Head of caudate nucleus (tissue), 42 donors: ENCODE measurements around the gene COL27A1.
A peak's percentile ranks its signal among the peaks of the same experiment; 100 is the strongest.

Source experiments
- DNase-seq, 42 donors: peaks; one replicate each; pipeline versions ENCODE4 v3.0.0 to v3.0.0-alpha.2; 2020 to 2021; ENCODE audit warnings: mixed read lengths in 7 of 42
- intact Hi-C: fragments of 100-400 bp; cut with DNase I; formaldehyde crosslinking; loops from one replicate; pipeline ENCODE4 v1.15.0; 2022

Gene COL27A1

GRCh38 chr9:114139071-114139470 lies 16.3 kb upstream of the COL27A1 start:
- no peak for DNase-seq
- intact Hi-C loops = no loop called here

GRCh38 chr9:114140401-114140800 lies 14.9 kb upstream of the COL27A1 start:
- no peak for DNase-seq
- intact Hi-C loops = no loop called here

DNA sequence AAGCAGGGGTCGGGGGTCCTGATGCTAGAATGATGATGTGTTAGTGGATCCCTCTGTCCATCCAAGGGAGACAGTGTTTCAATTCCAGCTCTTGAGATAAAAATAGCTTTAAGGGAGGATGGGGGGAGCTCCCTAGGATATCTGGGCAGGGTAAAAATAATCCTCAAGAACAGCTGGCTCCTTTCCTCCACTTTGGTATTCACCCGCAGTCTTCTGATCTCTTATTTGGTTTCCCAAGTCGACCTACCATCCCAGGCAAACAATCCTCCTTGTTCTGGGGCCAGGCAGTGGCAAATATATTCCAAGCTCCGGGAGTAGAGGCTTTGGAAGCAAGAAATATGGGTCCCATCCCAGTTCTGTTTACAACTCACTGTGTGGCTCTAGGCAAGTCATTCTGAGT lies 14.5 kb upstream of the COL27A1 start:
- peak in 1 of 42 donors; percentile 23 for DNase-seq
- intact Hi-C loops = no loop called here

GRCh38 chr9:114141553-114142402 lies 13.6 kb upstream of the COL27A1 start:
- intact Hi-C loops = no loop called here

GRCh38 chr9:114143234-114143633 lies 12.1 kb upstream of the COL27A1 start:
- no peak for DNase-seq
- intact Hi-C loops = no loop called here

More at GRCh38 chr9:114141553-114142402, 13.6 kb upstream of the COL27A1 start:
- no peak for DNase-seq

- no peak for DNase-seq
- intact Hi-C loops = no loop called here
Observed at GRCh38 chr9:114146735-114147134, 8.6 kb upstream of the COL27A1 start.

DNA sequence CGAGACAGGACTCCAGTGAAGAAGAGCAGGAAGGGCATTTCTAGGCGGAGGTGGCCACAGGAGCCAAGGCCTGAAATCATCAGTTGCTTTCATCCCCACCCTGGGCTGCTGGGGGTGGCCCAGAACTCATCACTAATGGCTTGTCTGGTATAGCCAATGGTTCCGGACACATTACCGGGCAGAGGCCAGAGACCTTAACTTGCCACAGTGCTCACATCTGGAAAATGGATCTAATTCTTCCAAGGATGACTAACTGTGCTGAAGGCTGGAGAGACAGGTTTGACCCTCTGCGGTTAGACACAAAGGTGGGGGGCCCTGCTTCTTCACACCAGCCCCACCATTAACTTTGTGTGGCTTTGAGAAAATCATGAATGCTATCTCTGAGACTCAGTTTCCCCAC lies 6.2 kb upstream of the COL27A1 start:
- intact Hi-C loops = no loop called here
- no peak for DNase-seq

- no peak for DNase-seq
- intact Hi-C loops = no loop called here
Observed at GRCh38 chr9:114149765-114150340, 5.5 kb upstream of the COL27A1 start.

- no peak for DNase-seq
- intact Hi-C loops = no loop called here
Observed at GRCh38 chr9:114150608-114151007, 4.7 kb upstream of the COL27A1 start.

DNA sequence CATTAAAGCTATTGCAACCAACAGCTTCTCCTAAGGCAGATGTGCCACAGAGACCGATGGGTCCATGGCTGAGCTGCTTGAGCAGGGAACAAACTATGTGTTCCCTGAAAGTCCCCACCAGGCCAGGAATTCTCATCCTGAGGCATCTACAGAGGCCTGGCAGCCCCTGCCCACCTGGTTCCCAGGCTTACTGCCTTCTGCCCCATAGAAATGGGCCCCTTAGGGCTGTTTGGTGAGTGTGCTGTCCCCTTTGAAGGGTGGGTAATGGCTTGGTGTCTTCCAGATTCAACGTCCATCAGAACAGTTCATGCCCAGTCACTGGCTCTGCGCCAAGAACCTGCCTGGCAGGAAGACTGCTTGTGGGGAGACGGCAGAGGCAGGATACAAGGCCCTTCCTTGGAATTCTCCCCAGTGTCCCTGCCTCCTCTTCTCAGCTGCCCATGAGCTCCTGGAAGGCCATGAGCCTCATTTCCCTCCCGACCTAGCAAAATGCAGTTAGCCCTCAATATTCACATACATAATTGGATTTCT lies 3.8 kb upstream of the COL27A1 start:
- DNase-seq = no peak
- intact Hi-C loops = no loop called here

DNA sequence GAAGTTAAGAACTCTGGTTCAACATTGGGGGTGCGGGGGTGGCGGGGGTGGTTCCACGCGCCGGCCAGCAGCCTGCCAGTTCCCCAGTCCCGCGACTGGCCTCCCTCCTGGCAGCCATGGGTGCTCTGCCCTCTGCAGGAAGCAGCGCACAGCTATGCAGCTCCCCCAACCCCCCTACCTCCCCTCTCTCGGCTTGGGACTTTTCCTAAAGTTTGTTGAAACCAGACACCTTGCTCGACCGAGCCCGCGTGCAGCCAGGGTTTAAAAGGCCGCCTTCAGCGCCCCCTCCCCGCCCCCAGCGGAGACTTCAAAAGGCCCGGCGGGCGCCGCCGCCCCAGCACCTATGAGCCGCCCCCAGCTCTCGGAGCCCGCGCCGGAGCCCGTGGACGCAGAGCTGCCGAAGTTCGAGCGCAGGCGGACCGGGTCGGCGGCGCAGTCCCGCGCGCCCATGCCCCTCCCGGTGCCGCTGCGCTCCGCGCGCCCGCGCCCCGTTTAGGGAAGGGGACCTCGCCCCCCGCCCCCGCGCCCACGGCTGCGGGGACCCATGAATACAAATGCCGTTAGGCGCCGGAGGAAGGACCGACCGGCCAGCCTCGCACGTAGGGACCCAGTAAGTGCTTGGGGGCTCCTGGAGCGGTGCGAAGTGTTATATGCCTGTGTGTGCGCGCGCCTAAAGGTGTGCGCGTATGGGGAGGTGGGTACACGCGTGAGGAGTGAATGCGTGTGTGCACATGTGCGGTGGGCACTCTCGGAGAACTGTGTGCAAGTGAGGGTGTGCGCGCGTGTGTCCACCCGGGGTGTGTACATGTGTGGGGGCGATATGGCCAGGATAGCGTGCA lies 1.4 kb upstream of the COL27A1 start:
- DNase-seq = peak in 2 of 42 donors; percentile 31
- intact Hi-C loops = no loop called here

DNA sequence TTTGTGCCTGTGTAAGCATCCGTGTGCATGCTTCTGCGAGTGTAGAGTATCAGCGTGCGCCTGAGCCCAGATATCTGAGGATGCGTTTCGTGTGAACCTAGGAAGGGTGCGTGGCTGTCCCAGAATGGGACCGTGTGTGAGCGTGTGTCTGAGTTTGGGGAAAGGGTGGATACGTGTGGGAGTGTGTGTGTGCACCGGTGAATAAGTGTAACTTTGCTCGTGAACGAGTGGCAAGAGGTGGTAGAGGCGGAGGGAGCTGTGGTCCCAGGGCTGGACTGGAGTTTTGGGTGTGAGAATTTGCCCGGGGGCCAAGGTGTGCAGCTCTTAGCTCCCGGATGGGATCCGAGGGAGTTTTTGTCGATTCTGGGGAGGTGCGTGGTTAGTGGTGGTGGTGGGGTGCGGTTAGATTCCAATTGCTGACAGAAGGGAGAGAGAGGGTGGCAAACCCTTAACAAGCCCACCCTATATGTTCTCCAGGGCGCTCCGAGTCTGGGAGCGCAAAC lies 686 bp upstream of the COL27A1 start:
- intact Hi-C loops = loop anchor here (5.0 kb wide), 1 partner anchor 138 kb away; no protein-coding TSS in a partner anchor
- DNase-seq = no peak

DNA sequence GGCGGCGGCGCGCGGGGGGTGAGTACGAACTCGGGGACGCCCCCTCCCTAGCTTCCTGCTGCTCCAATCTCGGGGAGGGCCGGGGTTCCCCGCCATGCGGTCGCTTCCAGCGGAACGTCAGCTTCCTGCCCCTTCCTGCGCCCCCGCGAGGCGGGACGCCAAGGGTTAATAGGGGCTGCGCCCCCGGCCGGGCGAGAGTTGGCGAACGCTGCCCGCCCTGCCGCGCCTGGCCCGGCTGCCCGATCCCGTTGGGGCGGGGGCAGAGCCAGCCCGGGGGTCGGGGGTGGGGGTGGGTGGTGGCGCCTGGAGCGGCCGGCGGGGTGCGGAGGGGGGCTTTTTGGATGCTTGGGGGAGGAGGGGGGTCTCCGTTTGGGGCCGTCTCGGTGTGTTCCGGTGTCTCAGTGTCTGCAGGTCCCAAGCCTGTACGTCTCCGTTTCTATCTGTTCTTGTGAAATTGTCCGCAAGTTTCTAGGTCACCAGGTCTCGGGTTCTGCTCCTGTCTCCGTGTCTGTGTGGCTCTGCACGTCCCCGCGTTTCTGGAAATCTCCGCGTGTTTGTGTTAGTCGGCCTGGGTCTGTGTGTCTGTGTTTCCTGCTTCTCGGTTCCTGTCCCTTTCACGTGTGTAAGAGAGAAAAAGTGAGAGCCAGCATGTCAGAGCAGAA lies 789 bp downstream of the COL27A1 start:
- DNase-seq = peak in 4 of 42 donors; percentile 18 to 31 (median 28)
- intact Hi-C loops = loop anchor here (2.0 to 5.0 kb wide), 2 partner anchors 117 to 136 kb away; no protein-coding TSS in a partner anchor

DNA sequence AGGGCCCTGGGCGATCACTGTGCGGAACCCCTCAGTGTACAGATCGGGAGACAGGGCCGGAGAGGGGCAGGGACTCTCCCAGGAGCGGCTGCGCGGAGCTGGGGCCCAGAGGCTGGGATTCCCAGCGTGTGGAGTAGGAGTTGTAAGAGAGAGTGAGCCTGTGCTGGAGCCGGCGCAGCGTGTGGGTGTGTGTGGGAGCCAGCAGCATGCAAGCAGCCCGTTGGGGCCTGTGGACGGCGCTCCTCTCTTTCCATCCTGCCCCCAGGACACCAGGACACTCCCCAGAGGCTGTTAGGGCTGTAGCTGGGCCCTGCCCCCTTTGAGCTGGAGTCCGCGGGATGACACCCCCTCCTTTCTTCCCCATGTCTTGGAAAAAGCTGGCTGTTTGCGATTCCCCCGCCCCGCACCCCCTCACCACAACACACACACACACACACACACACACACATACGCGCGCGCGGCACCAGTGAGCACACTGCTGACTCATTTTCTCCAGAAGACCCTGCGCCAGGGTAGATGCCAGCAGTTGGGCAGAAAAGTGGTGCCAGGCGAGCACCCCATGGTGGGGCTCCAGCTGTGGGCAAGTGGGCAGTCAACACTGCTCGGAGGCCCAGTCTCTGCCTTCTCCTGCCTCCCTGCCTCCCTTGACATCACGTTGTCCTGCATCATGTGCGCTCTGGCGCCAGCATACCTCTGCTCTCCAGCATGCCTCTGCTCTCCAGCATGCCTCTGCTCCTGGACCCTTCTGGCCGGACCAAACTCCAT lies 1.5 kb downstream of the COL27A1 start:
- intact Hi-C loops = loop anchor here (2.0 to 5.0 kb wide), 2 partner anchors 116 to 135 kb away; no protein-coding TSS in a partner anchor
- peak; percentile 16 to 87 (median 62) for DNase-seq

GRCh38 chr9:114157516-114158176 lies 2.3 kb downstream of the COL27A1 start:
- intact Hi-C loops = loop anchor here (2.0 to 5.0 kb wide), 2 partner anchors 115 to 135 kb away; no protein-coding TSS in a partner anchor
- no peak for DNase-seq

DNA sequence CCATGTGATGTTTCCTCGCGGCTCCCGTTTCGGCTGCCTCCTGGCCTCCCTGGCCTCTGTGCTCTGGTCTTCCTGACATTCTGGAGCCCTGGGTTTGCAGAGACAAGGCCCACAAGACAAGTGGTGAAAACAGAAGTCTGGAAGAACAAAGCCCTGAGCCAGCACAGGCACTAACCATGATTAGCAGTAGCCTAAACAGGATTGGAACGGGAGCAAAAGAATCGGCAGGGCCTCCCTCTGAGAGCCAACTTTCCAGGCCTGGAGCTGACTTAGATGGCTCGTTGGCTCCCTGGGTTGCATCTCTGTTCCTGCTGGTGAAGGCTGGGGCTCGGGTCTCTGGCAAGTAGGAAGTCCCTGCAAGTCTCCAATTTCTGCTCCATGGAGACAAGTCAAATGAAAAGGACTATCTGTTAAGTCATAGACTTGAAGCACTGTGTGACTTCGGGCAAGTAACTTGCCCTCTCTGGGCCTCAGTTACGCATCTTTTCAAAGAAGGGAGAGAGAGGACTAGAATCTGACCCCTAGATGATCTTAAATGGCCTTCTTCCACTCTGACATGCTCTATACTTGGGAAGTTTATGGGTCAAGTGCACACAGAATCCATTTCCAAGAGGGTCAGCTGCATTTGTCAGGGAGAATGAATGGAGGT lies 3.3 kb downstream of the COL27A1 start:
- DNase-seq = no peak

DNA sequence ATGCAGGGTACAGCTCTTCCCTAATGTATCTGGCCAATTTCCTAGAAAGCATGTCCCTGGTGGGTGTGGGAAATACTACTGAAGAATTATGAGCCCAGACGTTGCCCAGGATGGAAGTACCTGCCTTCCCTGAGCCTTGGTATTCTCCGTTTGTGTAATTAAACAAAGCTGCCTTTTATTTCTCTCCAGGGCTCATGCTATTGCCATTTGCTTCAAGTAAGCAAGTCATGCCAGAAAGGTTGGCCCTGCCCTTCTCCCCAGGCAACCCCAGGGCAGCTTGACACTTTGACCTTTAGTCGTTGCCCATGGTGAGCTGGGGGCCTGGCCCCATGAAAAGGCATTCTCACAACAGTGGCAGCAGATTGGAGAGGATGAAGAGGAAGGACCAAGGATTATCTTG lies 4.4 kb downstream of the COL27A1 start:
- DNase-seq = no peak
- intact Hi-C loops = loop anchor here (5.0 kb wide), 1 partner anchor 133 kb away; no protein-coding TSS in a partner anchor

More for the DNA sequence above, 3.3 kb downstream of the COL27A1 start:
- intact Hi-C loops = loop anchor here (5.0 kb wide), 1 partner anchor 134 kb away; no protein-coding TSS in a partner anchor
